GM19239 (cell line): ENCODE data around the gene C16orf74.

ENCODE experiments used
- DNase-seq: peaks from one replicate; pipeline ENCODE4 v3.0.0; 2011; ENCODE audit warnings: low spot score; ENCODE audit not compliant: insufficient read length
- FAIRE-seq: peaks from 2 replicates; lab custom pipeline; 2011; peaks lifted over from hg19 to GRCh38; lab: Jason Lieb, UNC

The C16orf74 gene

GRCh38 chr16:85750827-85751697 lies at the start of gene C16orf74:
Gene C16orf74, minus strand, starts transcription at chr16:85751096. Its CDS starts 15,879 bp downstream, at chr16:85735217.
- FAIRE-seq (no peak), DNase-seq (no peak)

DNA sequence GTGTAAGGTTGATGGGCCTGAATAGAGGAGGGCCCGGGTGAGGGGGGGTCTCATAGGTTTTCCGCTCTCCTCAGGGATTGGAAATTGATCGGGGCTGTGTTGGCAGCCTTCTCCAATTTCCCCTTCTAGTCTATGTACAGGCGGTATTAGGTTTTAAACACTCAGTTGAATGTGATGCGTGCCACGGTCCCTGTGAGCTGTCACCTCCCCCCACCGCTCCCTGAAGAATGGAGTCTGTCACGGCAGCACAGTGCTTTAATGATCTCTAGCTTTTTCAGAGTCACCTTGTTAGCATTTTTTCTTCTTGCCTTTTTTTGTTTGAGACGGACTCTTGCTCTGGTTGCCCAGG lies 49.4 kb upstream of the C16orf74 start:
- DNase-seq, result no peak
- no peak for FAIRE-seq

DNA sequence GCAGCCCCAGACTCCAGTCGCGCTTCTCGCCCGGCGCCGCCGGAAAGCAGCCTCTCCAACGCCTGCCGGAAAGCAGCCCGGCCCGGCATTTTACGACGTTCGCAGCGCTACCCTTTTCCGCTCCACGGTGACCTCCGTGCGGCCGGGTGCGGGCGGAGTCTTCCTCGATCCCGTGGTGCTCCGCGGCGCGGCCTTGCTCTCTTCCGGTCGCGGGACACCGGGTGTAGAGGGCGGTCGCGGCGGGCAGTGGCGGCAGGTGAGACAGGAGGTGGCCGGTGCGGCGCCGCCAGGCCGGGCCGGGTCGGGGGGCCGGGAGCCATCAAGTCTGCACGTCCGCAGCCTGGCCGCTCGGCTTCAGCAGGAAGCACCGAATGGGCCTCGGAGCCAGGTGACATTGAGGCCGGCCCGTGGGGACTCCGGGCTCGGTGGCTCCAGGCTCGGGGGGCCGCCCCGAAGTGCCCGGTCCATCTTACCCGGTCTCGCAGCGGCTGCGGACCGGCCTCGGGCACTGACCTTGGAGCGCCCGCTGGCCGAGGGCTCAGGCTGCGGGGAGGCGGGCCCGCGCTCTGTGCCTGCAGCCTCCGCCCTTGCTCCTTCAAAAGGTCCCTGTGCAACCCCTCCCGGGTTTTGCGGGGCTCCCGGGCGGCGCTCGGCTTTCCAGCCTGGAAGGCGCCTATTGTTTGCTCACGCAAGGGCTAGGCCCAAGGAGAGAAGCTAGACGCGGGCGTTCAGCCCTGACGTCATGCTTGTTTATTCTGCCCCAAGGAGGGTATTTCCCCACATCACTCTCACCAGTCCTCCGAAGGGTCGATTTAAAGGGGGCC lies 48.8 kb upstream of the C16orf74 start, which contains the start of the genes COX4I1 and EMC8:
Gene COX4I1, plus strand, starts transcription at position 199 of the 824 bp plus-strand sequence. CDS start 1,511 bp downstream, outside the sequence.
Gene EMC8, minus strand, starts transcription at position 48 of the 824 bp plus-strand sequence. CDS start 249 bp downstream, outside the sequence.
- peak; percentile 96 for DNase-seq
- peak; percentile 87 for FAIRE-seq

GRCh38 chr16:85798901-85799496 lies 48.1 kb upstream of the C16orf74 start:
- DNase-seq (peak; percentile 60), FAIRE-seq (no peak)

DNA sequence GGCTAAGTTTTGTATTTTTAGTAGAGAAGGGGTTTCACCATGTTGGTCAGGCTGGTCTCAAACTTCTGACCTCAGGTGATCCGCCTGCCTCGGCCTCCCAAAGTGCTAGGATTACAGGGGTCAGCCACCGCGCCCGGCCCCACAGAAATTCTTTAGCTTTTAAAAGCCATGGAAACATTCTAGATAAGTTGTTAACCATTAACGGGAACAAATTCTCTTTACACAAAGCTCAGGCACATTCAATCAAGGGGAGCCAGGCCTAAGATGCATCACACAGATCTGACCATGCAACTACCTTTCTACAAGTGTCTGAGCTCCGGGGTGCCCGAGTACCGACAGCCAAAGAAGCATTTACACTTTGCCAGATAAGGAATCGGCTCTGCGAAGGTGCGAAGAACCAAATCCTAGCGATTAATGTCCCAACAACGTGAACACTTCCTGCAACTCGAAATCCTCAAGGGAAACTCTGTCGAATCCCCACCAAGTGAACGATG lies 47.4 kb upstream of the C16orf74 start:
- DNase-seq (no peak), FAIRE-seq (no peak)

DNA sequence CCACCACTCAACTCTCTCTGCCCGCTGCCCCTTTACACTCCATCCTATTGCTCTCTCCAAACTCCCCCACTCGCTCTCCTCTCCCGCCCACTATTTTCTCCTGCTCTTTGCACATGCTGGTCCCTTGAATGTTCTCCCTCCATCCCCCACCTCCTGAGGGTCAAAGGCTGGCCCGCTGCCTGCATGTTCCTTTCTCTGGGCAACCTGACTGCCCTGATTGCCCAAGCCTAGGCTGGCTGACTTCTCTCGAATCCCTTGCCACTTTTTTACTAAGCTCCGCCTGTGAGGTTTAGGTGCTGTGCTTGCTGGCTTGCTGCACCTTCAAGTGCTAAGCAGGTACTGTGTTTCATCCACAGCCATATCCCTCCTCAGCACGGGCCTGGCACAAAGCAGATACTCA lies 45.7 kb upstream of the C16orf74 start:
- FAIRE-seq (no peak), DNase-seq (no peak)

GRCh38 chr16:85796152-85796551 lies 45.3 kb upstream of the C16orf74 start:
- FAIRE-seq, result no peak

DNA sequence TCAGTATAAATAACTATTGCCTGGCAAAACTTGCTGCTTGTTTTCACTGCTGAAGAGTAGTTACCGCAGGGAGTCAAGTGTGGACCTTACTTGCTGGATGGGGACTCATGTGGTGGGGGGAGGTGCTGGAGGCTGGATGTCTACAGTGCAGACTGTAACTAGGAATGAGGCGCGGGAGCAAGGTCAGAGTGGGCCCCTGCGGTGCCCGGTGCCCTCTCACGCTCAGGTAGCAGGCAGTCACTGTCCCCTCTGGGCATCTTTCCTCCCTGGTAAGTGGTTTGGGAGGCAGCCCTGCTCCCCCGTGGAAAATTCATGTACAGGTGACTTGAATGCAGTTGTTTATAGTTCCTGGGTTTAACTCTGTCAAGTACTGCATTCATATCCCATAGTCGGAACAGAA lies 43.8 kb upstream of the C16orf74 start:
- no peak for DNase-seq
- FAIRE-seq, result no peak

More at GRCh38 chr16:85796152-85796551, 45.3 kb upstream of the C16orf74 start:
- DNase-seq, result no peak

GRCh38 chr16:85793662-85794298 lies 42.9 kb upstream of the C16orf74 start:
- FAIRE-seq (no peak), DNase-seq (no peak)

DNA sequence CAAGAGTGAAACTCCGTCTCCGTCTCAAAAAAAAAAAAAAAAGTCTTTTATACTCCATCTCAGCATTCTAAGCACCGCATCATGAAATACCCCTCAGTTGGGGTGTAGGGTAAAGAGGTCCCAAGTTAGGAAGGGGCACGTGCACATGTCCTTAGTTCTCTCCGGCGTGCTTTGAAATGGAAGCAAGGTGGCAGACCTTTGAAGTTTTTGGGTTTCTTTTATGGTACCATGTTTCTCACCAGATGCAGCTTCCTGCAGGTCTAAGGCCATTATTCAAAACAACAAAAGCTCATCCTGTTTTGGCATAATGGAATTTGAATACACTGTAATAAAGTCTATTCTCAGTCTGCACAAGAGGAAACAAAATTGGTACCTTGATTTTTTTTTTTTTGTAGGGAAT lies 38.9 kb upstream of the C16orf74 start:
- FAIRE-seq (no peak), DNase-seq (no peak)

DNA sequence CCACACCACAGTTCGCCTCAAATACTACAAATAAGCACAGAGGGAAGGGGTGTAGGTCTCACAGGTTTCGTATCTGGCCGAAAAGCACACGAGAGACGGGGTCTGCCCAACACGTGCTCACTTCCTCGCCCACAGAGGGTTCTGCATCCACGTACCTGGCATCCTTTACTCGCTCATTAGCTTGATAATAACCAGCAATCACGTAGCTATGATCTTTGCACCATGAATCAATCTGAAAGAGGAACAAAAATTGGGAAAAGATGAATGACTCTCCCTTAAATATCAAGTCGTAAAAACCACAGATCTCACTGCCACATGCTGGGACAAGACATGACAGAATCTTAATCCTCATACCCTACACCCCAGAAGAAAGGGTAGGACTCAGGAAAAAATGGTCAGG lies 37.9 kb upstream of the C16orf74 start:
- FAIRE-seq (no peak), DNase-seq (no peak)

DNA sequence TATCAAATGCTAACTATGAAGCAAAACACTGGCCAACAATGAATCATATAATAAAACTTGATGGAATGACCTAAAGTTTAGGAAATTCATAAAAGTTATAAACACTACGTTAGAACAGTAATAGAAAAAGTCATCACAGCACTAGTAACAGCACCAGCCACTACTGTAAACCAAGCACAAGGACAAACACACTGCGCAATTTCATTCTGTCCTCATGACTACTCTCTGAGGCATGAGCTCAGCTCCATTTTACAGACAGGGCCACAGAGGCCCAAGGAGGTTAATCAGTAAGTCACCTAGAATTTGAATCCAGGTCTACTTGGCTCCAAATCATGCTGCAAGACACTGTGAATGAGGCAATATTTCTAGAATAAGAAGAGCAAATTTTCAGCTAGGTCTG lies 35.0 kb upstream of the C16orf74 start:
- FAIRE-seq, result no peak
- no peak for DNase-seq

- no peak for DNase-seq
- no peak for FAIRE-seq
Observed at GRCh38 chr16:85784813-85785212, 33.9 kb upstream of the C16orf74 start.

DNA sequence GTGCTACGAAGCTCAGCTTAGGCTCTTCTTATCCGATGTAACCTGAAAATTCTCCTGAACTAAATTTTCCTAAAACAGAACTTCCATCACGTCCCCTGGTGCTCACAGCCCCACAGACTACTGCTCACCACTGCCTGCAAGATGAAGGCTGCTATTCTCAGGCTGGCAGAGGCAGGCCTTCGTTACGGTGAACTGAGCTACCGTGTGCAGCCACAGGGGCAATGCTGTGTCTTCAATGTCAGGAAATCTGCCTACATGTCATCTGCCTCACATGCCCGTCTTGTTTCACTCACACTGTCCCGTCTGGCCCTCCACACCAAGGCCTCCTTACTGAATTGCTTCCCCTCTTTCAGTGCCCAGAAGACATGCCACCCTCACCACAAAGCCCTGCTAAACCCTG lies 32.5 kb upstream of the C16orf74 start:
- DNase-seq, result no peak
- FAIRE-seq, result no peak

DNA sequence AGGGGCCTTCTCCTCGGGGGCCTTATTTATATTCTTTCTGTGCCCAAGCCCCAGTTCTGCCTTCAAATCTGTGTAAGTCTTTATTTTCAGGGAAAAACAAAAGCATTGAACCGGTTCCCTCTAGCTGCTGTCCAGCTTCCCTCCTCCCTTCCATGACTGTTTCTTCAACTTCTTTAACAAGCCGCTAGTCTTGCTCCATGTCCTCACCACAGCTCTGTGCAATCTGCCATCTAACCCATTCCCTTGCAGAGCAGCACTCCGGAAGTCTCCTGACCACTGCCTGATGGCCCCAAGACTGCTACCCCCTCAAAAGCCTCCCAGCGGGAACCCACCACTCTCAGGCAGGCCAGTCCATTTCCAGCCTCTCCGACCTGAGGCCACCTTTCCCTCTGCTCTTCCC lies 31.6 kb upstream of the C16orf74 start:
- DNase-seq (no peak), FAIRE-seq (no peak)

- DNase-seq (no peak), FAIRE-seq (no peak)
Observed at GRCh38 chr16:85781695-85782370, 30.9 kb upstream of the C16orf74 start.

GRCh38 chr16:85781156-85781555 lies 30.3 kb upstream of the C16orf74 start:
- DNase-seq, result no peak
- no peak for FAIRE-seq

GRCh38 chr16:85780281-85780680 lies 29.4 kb upstream of the C16orf74 start:
- FAIRE-seq (no peak), DNase-seq (no peak)

DNA sequence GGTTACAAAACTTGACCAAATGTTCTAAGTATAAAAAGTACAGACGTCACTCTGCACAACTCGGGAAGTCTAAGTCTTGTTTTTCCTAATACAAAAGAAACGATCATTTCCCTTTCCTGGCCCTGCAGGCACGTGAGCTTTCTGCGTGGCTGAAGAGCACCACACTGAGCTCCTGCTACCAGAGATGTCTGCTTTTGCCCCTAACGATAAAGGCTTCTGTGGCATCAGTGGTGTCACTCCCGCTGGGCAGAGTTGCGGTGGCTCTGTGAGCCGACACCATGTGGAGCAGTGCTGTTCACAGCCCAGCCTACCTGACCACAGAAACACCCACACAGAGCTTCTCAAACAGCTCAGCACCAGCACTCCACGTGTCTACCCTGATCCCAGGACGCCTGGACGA lies 28.0 kb upstream of the C16orf74 start:
- FAIRE-seq (no peak), DNase-seq (no peak)
